ENCODE measurements around the gene KIF26A.

The KIF26A gene

GRCh38 chr14:104212206-104213095, 74.1 kb downstream of the KIF26A start:
- no peak for DNase-seq

- DNase-seq = no peak
These were observed 75.1 kb downstream of the KIF26A start for GRCh38 chr14:104213301-104214034.

DNA sequence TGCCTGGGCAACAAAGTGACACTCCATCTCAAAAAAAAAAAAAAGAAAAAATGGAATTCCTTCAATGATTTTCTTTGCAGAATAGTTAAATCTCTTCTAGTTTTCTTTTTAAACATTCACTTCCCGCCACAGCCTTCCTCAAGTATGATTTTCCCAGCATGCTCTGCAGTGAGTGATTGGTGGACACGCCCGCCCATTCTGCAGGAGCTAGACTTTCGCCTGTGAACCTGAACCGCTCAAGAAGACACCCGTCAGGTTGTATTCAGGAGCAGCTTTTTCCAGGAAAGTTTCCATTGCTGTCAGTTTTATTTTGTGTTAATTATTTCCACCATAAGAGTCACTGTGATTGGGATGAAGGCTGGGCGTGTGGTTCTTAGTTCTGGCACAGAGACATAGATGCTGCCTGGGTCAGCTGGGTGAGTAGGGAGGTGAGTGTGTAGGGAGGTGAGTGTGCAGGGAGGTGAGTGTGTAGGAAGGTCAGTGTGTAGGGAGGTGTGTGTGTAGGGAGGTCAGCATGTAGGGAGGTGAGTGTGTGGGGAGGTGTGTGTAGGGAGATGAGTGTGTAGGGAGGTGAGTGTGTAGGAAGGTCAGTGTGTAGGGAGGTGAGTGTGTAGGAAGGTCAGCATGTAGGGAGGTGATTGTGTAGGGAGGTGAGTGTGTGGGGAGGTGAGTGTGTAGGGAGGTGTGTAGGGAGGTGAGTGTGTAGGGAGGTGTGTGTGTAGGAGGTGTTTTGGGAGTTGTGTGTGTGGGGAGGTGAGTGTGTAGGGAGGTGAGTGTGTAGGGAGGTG, 76.2 kb downstream of the KIF26A start:
- no peak for DNase-seq

DNA sequence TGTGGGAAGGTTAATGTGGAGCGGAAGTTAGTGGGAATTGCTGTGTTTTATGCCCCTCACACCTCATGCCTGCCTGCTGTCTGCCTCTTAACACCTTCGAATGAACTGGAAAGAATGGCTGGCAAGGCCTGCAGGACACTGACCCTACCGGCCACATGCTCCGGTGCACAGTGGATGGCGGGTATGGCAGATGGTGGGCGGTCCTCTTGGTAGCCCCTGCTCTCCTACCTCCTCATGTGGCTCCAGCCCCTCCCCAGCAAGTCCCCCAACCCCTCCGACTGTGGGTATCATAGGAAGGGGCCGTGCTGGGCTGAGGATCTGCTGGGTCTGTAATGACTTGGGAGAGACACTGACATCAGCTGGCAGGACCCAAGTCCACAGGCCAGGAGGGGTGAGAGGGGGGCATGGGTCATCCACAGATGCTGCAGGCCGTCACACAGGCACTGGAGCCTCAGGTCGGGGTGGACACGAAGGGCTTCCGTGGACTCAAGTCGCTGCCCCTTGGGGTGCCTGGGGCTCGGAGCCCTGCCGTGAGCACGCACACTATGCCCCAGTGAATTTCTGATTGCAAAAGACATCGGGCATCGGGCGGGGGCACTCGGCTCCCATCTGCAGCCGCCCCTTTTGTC, 77.4 kb downstream of the KIF26A start:
- no peak for DNase-seq

- DNase-seq = no peak
These were observed 78.1 kb downstream of the KIF26A start for GRCh38 chr14:104216457-104216856.

DNA sequence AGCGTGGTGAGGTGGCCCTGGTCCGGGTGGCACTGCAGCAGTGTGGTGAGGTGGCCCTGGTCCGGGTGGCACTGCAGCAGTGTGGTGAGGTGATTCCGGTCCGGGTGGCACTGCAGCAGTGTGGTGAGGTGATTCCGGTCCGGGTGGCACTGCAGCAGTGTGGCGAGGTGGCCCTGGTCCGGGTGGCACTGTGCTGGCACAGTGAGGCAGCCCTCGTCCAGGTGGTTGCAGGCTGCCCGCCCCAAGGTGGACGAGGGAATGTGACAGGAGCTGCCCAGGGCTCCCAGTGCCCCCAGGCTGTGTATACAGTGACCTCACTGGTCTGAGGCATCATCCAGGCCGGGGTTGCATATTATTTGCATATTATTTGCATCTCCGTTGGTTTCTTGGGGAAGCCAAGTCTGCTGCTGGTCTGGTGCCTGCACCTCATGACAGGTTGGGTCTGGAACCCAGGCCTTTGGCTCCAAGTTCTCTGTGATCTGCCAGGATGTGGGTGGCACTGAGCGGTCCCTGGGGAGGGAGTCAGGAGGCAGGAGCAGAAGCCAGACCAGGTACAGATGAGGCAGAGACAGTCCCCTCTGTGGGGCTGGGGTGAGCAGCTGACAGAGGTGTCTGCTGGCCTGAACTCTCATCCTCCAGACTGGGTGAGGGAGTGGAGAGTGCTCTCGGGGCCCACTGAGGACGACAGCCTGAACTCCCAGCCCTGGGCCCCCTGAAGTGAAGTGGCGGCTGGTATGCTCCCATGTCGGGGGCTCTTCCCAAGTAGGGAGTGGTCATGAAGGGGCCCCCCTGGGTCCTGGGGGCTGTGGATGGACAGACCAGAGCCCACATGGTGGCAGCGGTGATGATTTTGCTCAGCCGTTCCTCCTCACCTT, 79.3 kb downstream of the KIF26A start:
- DNase-seq = no peak

DNA sequence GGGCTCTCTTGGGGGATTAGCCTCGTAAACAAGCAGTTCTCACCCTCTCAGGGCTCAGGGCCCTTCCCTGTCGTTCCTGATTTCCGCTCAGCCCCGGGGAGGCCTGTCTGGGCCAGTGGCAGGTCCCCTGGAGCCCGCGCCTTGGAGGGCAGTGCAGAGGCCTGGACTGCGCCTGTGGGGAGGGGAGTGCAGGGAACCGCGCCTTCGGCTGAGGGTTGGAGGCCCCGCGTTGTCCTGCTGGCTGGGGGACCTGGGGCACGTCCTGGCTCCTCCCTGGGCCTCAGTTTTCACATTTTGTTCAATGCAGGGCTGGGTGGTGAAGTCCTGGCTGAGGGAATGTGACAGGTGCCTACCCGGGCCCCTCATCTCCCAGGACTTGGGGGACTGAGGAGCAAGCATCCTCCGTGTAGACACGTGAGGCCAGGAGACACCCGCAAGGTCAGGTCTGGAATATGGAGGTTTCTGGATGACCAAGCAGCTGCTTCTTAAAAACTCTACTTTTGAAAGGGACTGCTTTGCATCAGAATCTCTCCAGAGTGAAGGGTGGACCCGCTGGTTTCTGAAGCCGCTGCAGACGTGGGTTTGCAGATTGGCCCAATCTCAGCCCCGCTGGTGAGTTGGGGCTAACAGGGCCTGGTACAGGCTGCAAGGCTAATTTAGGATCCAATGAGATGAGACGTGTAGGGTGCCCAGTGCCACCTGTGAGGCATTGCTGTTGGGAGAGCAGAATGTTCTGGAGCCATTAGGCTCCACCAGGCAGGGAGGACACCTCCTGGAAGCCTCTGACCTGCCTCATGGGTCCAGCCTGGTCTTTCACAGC, 80.2 kb downstream of the KIF26A start:
- DNase-seq = no peak

DNA sequence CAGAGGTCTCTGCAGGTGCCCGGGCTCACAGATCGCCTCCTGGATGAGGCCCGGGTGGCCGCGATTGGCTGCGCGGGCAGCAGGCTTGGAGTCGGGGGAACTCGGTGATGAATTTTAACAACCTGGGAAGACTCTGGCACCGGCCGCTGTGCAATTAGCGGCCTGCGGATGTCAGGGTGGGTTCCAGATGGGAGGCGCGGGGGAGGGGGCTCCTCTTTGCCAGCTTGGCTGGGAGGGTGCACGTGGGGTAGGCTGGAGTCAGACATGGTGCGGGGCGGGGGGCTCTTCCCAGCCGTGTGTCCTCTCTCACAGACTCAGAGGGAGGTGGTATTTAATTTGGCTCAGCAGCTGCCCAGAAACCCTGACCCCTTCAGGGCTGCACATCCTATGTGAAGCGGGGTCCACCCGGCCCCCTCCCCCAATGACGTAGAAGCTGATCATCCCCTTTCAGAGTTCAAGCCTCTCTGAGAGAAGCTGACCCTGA, 81.4 kb downstream of the KIF26A start:
- no peak for DNase-seq

GRCh38 chr14:104220215-104221070, 82.1 kb downstream of the KIF26A start:
- no peak for DNase-seq

DNA sequence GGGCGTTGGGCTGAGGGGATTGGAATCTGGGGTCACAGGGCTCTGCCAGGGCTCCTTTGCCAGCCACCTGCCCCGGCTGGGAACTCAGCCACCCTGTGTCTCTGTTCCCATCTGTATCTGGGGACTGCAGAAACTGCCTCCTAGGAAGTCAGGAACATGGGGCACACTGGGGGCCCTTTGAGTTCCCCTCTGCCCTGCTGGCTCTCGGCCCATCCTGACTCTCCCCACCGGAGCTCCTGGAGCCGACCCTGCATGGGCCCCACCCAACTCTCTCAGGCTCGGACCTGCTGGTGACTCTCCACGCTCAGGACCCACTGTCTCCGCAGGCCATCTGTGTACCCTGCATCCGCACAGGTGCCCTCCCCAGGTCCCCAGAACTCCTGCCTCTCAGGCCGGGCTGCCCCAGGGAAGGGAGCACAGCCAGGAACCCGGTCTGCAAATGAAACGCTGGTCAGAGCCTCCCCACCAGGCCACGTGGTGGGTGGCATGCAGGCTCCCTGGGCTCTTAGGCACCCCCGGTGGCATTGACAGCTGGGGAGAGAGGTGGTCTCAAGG, 82.8 kb downstream of the KIF26A start:
- DNase-seq = no peak

DNA sequence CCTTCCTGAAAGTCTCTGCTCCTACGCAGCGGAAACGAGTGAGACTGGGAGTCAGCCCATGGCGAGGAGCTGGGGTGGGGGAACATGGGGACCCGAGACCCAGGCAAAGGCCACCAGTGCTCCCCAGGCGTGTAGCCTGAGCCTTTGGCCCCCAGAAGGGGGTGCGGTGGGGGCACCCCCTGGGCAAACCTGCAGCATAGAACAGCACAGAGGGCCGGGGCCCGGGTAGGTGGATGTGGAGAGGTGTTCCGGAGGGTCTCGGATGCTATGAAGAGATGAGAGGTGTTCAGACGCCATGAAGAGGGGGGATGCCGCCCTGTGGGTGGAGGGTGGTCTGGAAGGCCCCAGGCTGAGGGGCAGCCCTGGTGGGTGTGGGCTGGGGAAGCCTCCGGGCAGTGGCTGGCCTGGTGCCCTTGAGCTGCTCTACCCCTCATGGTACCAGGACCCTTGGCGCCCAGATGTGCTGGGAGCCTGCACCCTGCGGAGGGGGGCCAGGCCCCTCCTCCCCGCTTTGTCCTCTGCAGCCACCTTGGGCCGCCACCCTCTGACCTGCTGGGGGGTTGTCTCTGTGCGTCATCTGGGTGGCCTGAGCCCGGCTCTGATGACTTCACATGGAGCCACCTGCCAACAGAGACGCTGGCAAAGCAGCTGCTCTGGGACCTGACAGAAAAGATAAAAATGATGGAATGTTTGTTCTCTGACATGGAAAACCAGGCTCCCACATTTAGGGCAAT, 83.4 kb downstream of the KIF26A start:
- no peak for DNase-seq

DNA sequence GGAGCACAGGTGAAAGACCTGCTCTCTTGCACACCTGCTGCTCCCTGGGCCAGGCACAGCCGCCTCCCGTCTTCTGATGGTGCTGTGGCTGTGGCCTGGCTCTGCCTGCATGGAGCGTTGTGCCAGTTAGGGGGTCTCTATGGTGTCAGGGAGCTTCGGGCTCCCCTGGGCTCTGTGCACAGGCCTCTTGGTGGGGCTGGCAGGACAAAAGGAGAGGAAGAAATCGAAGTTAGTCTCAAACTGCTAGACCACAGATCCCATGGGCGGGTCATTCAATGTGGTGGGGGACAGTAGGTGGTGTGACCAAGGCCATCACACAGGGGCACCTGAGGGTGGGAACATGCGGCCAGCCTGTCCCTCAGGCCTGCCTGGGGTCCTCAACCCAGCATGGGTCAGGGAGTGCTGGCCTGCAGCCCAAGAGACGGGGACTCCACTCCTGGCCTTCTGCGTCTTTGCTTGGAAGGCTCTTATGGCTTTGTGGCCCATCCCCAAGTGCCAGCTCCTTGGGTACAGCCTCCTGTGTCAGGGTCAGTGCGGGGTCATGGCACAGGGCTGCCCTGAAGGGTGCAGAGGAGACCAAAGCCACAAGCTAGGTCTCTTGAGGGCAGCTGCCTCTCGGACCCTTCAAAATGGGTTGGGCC, 84.1 kb downstream of the KIF26A start:
- no peak for DNase-seq

DNA sequence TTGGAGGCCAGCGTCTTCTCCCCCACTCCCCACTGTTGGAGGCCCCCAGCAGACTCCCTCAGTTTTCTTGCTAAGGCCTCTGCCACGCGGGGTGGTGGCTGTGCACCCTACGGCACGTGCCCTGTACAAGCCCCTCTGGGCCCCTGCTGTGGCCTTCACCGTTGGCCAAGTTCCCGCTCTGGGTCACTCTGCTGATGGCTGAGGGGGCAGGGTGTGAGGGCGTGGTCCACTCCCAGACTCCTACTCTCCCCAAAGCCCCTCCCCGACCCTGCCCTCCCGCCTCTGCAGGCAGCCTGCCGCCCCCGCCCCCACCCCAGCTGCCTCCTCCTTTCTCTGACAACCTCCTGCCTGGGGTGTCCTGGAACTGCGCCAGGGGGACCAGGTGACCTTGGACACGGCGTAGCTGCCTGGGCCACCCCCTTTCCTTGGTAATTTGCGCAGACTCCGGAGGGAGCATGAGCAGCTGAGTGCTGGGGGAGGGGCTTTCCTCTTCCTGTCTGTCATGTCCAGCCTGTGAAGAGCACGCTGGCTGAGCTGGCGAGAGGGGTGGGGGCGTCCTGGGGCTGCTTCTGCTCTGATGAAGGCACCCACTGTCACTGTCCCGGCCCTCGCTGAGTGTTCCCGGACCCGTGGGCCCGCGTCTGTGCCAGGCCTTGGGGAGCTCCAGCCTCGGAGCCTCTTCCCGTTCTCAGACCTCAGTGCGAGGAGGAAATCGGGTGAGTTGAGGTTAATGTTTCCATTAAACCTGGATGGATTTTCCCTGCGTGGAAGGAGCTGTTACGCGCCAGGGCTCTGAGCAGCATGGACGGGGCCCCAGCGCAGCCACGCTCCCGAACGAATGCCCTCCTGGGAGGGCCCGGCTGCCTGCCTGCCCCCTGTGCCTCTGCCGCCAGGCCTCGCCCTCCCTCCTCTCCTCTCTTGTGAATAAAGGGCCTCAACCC, 85.0 kb downstream of the KIF26A start:
- DNase-seq = no peak

GRCh38 chr14:104224131-104224505, 85.7 kb downstream of the KIF26A start:
- no peak for DNase-seq

DNA sequence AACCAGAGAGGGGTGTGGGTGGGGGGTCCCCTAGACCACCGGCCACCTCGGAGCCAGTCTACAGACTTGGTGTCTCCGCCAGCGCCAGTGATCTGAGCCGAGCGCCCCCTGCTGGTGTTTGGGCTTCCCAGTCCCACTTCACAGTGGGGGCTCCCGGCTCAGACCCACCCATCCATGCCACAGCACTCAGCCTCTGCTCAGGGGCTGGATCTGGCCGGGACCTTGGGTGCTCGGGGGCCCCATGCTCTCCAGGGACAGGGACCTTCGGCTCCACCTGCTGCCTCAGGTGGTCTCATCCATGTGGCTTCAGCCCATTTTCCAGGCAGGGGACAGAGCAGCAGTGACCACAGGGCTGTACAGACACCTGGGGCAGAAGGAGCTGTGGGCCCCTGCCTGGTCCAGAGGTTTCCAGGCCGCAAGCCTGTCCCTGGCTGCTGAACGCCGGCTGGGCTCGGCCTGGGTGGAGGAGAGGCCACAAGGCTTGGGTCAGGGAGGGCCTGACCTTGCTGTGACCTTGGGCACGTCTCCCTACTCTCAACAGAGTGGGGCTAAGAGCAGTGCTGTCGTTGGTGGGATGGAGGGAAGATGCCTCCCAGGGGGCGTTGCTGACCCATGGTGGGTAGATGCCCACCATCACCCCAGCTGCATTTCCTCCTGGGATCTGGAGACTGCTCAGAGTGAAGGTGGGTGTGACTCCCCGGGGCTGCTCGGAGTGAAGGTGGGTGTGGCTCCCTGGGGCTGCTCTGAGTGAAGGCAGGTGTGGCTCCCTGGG, 86.3 kb downstream of the KIF26A start:
- no peak for DNase-seq

Data from CD4-positive, alpha-beta T cell treated with Interleukin-21 for 1 hour (primary cell).